HG03175 (cell line): ENCODE results near the gene IRF1.
"Not testable (repeated sequence)": the region's sequence is repeated elsewhere in the genome, so short reads cannot be mapped to it uniquely, and the experiment has no call there.

Source experiments
- ATAC-seq: cut with Tn5 transposase; IDR thresholded peaks from one replicate; pipeline ENCODE4 v1.9.1; 2021; ENCODE audit warnings: mild to moderate bottlenecking, moderate library complexity; ENCODE audit not compliant: unreplicated experiment

The IRF1 gene

GRCh38 chr5:132445640-132445923 is 45.0 kb downstream of the IRF1 start:
- no peak for ATAC-seq

GRCh38 chr5:132444841-132445639 is 45.5 kb downstream of the IRF1 start:
- ATAC-seq, result no peak

GRCh38 chr5:132444061-132444460 is 46.5 kb downstream of the IRF1 start:
- no peak for ATAC-seq

- no peak for ATAC-seq
Observed at GRCh38 chr5:132439521-132440089, 51.0 kb downstream of the IRF1 start.

GRCh38 chr5:132438917-132439316 is 51.7 kb downstream of the IRF1 start:
- no peak for ATAC-seq

GRCh38 chr5:132438267-132438645 is 52.3 kb downstream of the IRF1 start:
- ATAC-seq, result not testable (repeated sequence)

- ATAC-seq, result peak; percentile 87
Observed at GRCh38 chr5:132437604-132438266, 52.8 kb downstream of the IRF1 start.

GRCh38 chr5:132436936-132437335 is 53.6 kb downstream of the IRF1 start:
- no peak for ATAC-seq

GRCh38 chr5:132435886-132436285 is 54.7 kb downstream of the IRF1 start:
- ATAC-seq, result no peak

- no peak for ATAC-seq
Observed at GRCh38 chr5:132435447-132435846, 55.1 kb downstream of the IRF1 start.

- no peak for ATAC-seq
Observed at GRCh38 chr5:132434416-132435286, 55.9 kb downstream of the IRF1 start.

GRCh38 chr5:132433141-132433540 is 57.4 kb downstream of the IRF1 start:
- ATAC-seq, result no peak

GRCh38 chr5:132431632-132432031 is 58.9 kb downstream of the IRF1 start:
- ATAC-seq, result no peak
